ENCODE data around the gene COMMD1.
"Not testable (repeated sequence)": the region's sequence is repeated elsewhere in the genome, so short reads cannot be mapped to it uniquely, and the experiment has no call there.

COMMD1 gene

DNA sequence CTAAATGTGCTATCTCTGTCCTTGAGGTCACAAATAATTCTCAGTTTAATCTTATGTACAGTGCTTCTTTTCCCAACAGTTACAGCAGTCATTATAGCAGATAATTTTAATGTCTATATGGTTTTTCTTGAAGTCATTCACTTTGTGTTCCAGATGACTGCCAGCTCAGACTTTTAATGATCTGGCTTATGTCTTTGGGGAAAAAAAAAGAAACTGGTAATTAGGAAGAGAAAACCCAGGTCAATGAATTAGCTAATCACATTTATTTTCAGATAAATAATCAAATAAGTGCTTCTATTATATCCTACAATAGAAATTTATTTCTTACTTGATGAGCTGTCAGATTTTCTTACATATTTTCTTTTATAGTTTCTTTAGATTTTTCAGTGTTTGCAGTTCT is 96.0 kb downstream of the COMMD1 start:
- Mint-ChIP-seq H3K4me3 (no peak overlapping the region), H3K27me3 (ENCODE audit: low read depth) (no peaks in the 10 kb centered on the region), H3K27ac (no peak overlapping the region), H3K4me1 (ENCODE audit: low read depth) (peaks cover 2% of the 10 kb centered on the region), H3K9me3 (no peaks in the 10 kb centered on the region), H3K36me3 (ENCODE audit: low read depth) (no peaks in the 10 kb centered on the region)
- DNase-seq (ENCODE audit: low spot score) = no peak

DNA sequence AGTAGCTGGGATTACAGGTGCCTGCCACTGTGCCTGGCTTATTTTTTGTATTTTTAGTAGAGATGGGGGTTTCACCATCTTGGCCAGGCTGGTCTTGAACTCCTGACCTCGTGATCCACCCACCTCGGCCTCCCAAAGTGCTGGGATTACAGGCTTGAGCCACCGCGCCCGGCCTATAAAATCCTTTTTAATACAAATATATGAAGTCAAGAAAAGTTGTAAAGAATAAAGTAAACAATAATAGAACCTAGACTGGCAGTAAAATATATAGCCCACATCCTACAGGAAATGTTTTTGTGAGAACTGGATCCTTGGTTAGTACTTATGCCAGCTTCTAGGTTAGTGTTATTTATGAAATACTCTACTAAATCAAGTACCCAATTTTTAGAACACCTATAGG is 99.0 kb downstream of the COMMD1 start:
- not testable (repeated sequence) for H3K27ac Mint-ChIP-seq; H3K4me3 Mint-ChIP-seq; H3K36me3 Mint-ChIP-seq (ENCODE audit: low read depth); H3K9me3 Mint-ChIP-seq; H3K27me3 Mint-ChIP-seq (ENCODE audit: low read depth); H3K4me1 Mint-ChIP-seq (ENCODE audit: low read depth); DNase-seq (ENCODE audit: low spot score)

- H3K27me3 Mint-ChIP-seq (ENCODE audit: low read depth) = no peaks in the 10 kb centered on the region
- DNase-seq (ENCODE audit: low spot score) = no peak
- no peak overlapping the region for H3K4me3 Mint-ChIP-seq
- no peaks in the 10 kb centered on the region for H3K9me3 Mint-ChIP-seq
- no peak overlapping the region for H3K27ac Mint-ChIP-seq
- no peaks in the 10 kb centered on the region for H3K36me3 Mint-ChIP-seq (ENCODE audit: low read depth)
- H3K4me1 Mint-ChIP-seq (ENCODE audit: low read depth) = peaks cover 2% of the 10 kb centered on the region
Observed at GRCh38 chr2:62007555-62007954, 102.1 kb downstream of the COMMD1 start.

DNA sequence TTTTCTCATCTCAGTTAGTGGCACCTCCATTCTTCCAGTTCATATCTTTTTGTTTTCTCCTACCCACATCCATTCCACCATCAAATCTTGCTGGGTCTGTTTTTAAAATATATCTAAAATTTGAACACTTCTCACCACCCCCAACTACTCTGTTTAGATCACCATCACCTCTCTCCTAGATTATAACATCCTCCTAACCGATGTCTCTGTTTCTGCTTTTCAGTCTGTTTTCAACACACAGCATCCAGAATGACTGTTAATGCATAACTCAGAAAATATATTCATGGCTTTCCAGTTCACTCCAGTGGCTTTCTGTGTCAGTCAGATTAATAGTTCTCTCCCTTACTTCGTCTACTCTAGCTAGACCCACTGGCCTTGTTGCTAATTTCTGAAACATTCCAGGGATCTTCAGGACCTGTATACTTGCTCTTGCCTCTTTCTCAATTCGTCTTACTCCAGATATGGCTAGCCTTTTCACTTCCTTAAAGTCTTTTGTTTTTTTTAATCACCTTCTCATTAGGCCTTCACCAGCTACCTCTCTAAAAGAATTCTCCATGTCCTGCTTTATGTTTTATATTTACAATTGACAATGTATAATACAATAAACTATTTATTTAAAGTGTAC is 105.3 kb downstream of the COMMD1 start:
- Mint-ChIP-seq H3K27me3 (ENCODE audit: low read depth) (no peaks in the 10 kb centered on the region), H3K4me3 (no peak overlapping the region), H3K27ac (no peak overlapping the region), H3K36me3 (ENCODE audit: low read depth) (no peaks in the 10 kb centered on the region), H3K4me1 (ENCODE audit: low read depth) (no peaks in the 10 kb centered on the region), H3K9me3 (no peaks in the 10 kb centered on the region)
- DNase-seq (ENCODE audit: low spot score) = no peak

DNA sequence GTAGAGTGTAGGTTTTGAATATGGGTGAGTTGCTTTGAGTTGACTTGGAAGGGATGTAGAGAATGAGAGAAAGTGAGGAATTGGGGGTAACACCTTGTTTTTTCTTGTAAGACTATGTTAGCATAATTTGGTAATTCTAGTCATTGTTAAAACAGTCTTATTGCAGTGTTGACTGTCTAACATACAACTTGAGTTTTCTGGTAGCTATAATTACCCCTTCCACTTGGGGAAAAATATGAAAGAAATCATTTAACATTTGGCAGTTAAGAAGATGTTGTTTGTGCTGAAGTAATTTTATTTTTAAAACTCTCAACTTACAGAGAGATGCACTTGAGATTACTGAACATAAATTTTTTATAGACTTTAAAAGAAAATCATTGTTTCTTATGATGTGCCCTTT is 108.2 kb downstream of the COMMD1 start:
- no peaks in the 10 kb centered on the region for H3K27me3 Mint-ChIP-seq (ENCODE audit: low read depth)
- no peaks in the 10 kb centered on the region for H3K4me1 Mint-ChIP-seq (ENCODE audit: low read depth)
- no peak overlapping the region for H3K4me3 Mint-ChIP-seq
- no peak for DNase-seq (ENCODE audit: low spot score)
- H3K36me3 Mint-ChIP-seq (ENCODE audit: low read depth) = no peaks in the 10 kb centered on the region
- H3K27ac Mint-ChIP-seq = no peak overlapping the region
- no peaks in the 10 kb centered on the region for H3K9me3 Mint-ChIP-seq

- H3K9me3 Mint-ChIP-seq = no peaks in the 10 kb centered on the region
Observed at GRCh38 chr2:62014102-62014501, 108.6 kb downstream of the COMMD1 start.

DNA sequence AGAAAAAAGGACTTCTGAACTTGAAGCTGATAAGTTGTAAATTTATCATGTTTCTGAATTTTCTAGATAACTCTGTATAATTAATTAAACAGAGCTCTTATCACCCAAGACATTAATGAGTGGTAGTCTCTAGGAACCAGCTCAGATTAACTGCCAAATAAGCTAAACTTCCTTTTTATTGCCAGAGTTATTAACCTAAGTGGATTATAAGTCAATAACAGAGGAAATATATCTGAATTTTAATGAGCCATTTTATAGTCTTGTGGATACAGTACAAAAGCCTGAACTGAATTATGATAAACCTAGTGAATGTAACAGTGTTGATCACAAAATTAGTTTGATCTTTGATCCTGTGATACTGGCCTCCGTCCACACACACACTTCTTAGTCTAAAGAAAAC is 111.5 kb downstream of the COMMD1 start:
- H3K4me1 Mint-ChIP-seq (ENCODE audit: low read depth) = no peaks in the 10 kb centered on the region
- H3K4me3 Mint-ChIP-seq = no peak overlapping the region
- H3K27ac Mint-ChIP-seq = no peak overlapping the region
- no peaks in the 10 kb centered on the region for H3K9me3 Mint-ChIP-seq
- no peak for DNase-seq (ENCODE audit: low spot score)
- no peaks in the 10 kb centered on the region for H3K36me3 Mint-ChIP-seq (ENCODE audit: low read depth)
- H3K27me3 Mint-ChIP-seq (ENCODE audit: low read depth) = no peaks in the 10 kb centered on the region

More at GRCh38 chr2:62014102-62014501, 108.6 kb downstream of the COMMD1 start:
- no peaks in the 10 kb centered on the region for H3K27me3 Mint-ChIP-seq (ENCODE audit: low read depth)
- no peak overlapping the region for H3K4me3 Mint-ChIP-seq
- DNase-seq (ENCODE audit: low spot score) = no peak
- H3K36me3 Mint-ChIP-seq (ENCODE audit: low read depth) = no peaks in the 10 kb centered on the region
- H3K4me1 Mint-ChIP-seq (ENCODE audit: low read depth) = no peaks in the 10 kb centered on the region
- H3K27ac Mint-ChIP-seq = no peak overlapping the region

- H3K4me3 Mint-ChIP-seq = no peak overlapping the region
- no peaks in the 10 kb centered on the region for H3K4me1 Mint-ChIP-seq (ENCODE audit: low read depth)
- H3K27me3 Mint-ChIP-seq (ENCODE audit: low read depth) = no peaks in the 10 kb centered on the region
- no peaks in the 10 kb centered on the region for H3K36me3 Mint-ChIP-seq (ENCODE audit: low read depth)
- H3K9me3 Mint-ChIP-seq = no peaks in the 10 kb centered on the region
- no peak for DNase-seq (ENCODE audit: low spot score)
- no peak overlapping the region for H3K27ac Mint-ChIP-seq
Observed at GRCh38 chr2:62029910-62030309, 124.4 kb downstream of the COMMD1 start.

DNA sequence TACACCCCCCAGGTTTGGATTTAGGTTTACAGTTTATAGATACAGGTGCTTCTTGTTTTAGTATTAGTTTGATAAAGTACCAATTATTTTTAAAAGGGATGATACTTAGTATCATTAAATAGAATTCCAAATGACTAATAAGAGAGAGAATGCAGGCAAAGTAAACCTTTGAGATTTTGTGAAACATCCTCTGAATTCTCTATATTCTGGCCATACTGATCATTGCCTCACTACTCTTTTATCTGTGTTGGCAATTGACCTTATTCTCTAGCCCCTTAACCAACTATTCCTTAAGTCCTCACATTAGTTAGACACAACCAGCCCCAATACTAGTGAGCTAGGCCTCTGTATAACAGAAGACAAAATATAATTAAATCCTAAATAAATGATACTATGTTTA is 125.4 kb downstream of the COMMD1 start:
- Mint-ChIP-seq H3K27ac (no peak overlapping the region), H3K4me1 (ENCODE audit: low read depth) (no peaks in the 10 kb centered on the region), H3K9me3 (no peaks in the 10 kb centered on the region), H3K36me3 (ENCODE audit: low read depth) (no peaks in the 10 kb centered on the region), H3K4me3 (no peak overlapping the region), H3K27me3 (ENCODE audit: low read depth) (no peaks in the 10 kb centered on the region)
- DNase-seq (ENCODE audit: low spot score) = no peak

- DNase-seq (ENCODE audit: low spot score) = no peak
- no peaks in the 10 kb centered on the region for H3K36me3 Mint-ChIP-seq (ENCODE audit: low read depth)
Observed at GRCh38 chr2:62032096-62032495, 126.6 kb downstream of the COMMD1 start.

DNA sequence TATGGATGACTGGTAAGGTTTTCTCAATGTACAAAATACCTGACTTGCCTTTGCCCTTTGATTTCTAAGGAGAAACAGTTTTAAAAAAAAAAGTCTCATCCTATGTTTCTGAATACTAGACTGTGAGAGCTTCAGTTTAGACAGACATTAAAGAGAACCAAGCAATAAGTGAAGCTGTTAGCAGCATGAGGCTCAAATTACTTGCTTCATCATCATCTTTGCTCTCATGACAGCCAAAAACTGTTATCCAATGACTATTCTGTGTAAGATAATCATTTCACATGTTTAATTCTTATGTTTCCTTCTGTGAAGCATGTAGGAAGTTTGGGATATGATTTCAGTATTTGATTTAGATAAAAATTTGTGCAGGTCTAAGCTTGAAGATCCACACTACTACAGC is 129.2 kb downstream of the COMMD1 start:
- no peaks in the 10 kb centered on the region for H3K27me3 Mint-ChIP-seq (ENCODE audit: low read depth)
- H3K9me3 Mint-ChIP-seq = no peaks in the 10 kb centered on the region
- no peaks in the 10 kb centered on the region for H3K36me3 Mint-ChIP-seq (ENCODE audit: low read depth)
- no peak overlapping the region for H3K27ac Mint-ChIP-seq
- peaks cover 9% of the 10 kb centered on the region for H3K4me1 Mint-ChIP-seq (ENCODE audit: low read depth)
- no peak overlapping the region for H3K4me3 Mint-ChIP-seq
- DNase-seq (ENCODE audit: low spot score) = no peak

More at GRCh38 chr2:62032096-62032495, 126.6 kb downstream of the COMMD1 start:
- no peak overlapping the region for H3K4me3 Mint-ChIP-seq
- no peaks in the 10 kb centered on the region for H3K27me3 Mint-ChIP-seq (ENCODE audit: low read depth)
- H3K4me1 Mint-ChIP-seq (ENCODE audit: low read depth) = no peaks in the 10 kb centered on the region
- no peaks in the 10 kb centered on the region for H3K9me3 Mint-ChIP-seq
- H3K27ac Mint-ChIP-seq = no peak overlapping the region

DNA sequence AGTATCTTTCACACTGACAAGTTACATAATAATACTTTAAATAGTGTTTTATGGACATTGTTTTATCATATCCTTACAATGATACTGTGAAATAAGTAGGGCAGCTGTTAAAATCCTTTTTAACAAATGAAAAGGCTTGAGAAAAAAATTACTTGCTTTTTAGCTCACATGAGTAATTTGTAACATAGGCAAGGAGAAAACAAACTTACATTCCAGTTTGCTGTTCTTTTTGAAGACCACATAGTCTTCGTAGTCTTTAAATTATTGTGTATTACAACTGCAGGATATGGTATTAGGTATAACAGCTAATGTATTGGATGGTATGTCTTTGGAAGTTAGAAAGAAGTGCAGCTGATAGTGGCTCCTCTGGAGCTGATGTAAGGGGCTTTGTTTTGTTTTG is 130.8 kb downstream of the COMMD1 start:
- Mint-ChIP-seq H3K4me1 (ENCODE audit: low read depth) (peaks cover 13% of the 10 kb centered on the region), H3K4me3 (no peak overlapping the region), H3K36me3 (ENCODE audit: low read depth) (no peaks in the 10 kb centered on the region), H3K27me3 (ENCODE audit: low read depth) (no peaks in the 10 kb centered on the region), H3K9me3 (no peaks in the 10 kb centered on the region), H3K27ac (no peak overlapping the region)
- DNase-seq (ENCODE audit: low spot score) = no peak

GRCh38 chr2:62036761-62037250 is 131.3 kb downstream of the COMMD1 start:
- H3K9me3 Mint-ChIP-seq = no peaks in the 10 kb centered on the region
- no peaks in the 10 kb centered on the region for H3K27me3 Mint-ChIP-seq (ENCODE audit: low read depth)
- no peak overlapping the region for H3K27ac Mint-ChIP-seq
- no peak overlapping the region for H3K4me3 Mint-ChIP-seq
- no peaks in the 10 kb centered on the region for H3K36me3 Mint-ChIP-seq (ENCODE audit: low read depth)
- DNase-seq (ENCODE audit: low spot score) = no peak
- H3K4me1 Mint-ChIP-seq (ENCODE audit: low read depth) = peaks cover 13% of the 10 kb centered on the region

DNA sequence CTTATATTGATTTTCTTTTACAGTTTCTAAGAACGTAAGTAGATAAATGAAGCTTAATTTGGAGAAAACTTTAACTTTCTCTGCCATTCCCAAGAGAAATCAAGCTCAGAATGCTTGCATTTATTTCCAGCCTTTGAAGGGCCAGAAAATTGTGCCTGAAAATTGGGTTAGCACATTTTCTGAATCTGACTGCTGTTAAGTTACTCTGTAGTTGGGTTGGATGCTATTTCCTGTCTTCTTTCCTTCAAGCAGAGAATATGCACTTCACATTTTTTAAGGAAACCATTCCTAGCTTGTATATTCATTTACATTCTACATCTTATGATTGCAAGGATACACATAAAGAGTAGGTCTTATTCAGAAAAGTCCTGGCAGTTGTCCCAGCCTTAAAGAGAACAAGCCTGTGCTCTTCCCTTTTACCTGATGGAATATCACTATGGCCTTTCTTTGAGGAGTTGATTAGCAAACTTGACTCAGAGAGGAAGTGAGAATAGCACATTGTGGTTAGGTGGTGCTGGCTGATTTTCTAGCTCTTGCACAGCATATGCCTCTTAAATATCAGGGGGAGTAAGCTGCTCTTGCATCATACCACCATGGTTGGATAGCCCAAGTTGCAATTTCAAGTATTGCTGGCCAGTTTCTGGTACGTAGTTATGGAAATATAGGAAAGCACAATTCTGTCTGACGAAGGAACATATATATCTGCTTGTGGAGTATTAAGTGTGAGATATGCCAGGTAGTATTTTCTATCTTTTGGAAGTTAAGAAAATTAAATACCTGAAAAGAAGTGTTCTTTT is 133.7 kb downstream of the COMMD1 start:
- Mint-ChIP-seq H3K9me3 (no peaks in the 10 kb centered on the region), H3K27ac (peak overlapping the region; percentile 21), H3K4me3 (peak overlapping the region; percentile 45), H3K4me1 (ENCODE audit: low read depth) (peaks cover 13% of the 10 kb centered on the region), H3K27me3 (ENCODE audit: low read depth) (no peaks in the 10 kb centered on the region), H3K36me3 (ENCODE audit: low read depth) (no peaks in the 10 kb centered on the region)
- peak; percentile 33 for DNase-seq (ENCODE audit: low spot score)

Data from T-helper 2 cell treated with Interferon-gamma antibody and Interleukin-4, amounts not matched to agents 5 μg/mL and 100 μg/mL, for 36 hours (primary cell).